Gastroesophageal sphincter (tissue), 4 donors: ENCODE measurements around the gene CIT. TPM values are rescaled to one million over a fixed set of nuclear protein-coding genes. Genes with fewer than 3 reads are reported as not detected.

Experiments
- ATAC-seq: fragments of 150-250 bp; one replicate; pipeline ENCODE4 v1.9.1; 2016; ENCODE audit warnings: mild to moderate bottlenecking, moderate library complexity
- H3K27ac ChIP-seq, 4 donors: fragments of 200-600 bp; sonication (generic) in 3 of 4; 1 replicate in 3 of 4; 2 replicates in 1 of 4; pipeline ENCODE4 v1.5.1; 2016 to 2019
- H3K27me3 ChIP-seq: fragments of 200-600 bp; sonication (generic); one replicate; pipeline ENCODE4 v1.5.1; 2019
- H3K36me3 ChIP-seq, 2 donors: fragments of 200-600 bp; sonication (generic); one replicate each; pipeline ENCODE4 v1.5.1; 2019; ENCODE audit warnings: control low read depth in 1 of 2
- H3K4me1 ChIP-seq, 3 donors: fragments of 200-600 bp; sonication (generic); 1 replicate in 2 of 3; 2 replicates in 1 of 3; pipeline ENCODE4 v1.5.1; 2016 to 2019; ENCODE audit warnings: control low read depth in 2 of 3
- H3K4me3 ChIP-seq, 2 donors: fragments of 200-600 bp; sonication (generic); one replicate each; pipeline ENCODE4 v1.5.1; 2019; ENCODE audit warnings: mild to moderate bottlenecking in 1 of 2, moderate library complexity in 1 of 2
- H3K9me3 ChIP-seq, 3 donors: fragments of 200-600 bp; sonication (generic); one replicate each; pipeline ENCODE4 v1.5.1; 2017 to 2019; ENCODE audit warnings: control low read depth in 2 of 3
- EP300 ChIP-seq: sonication (generic); formaldehyde crosslinking; IDR thresholded peaks from one replicate; pipeline ENCODE4 v1.6.1; 2017; ENCODE audit warnings: antibody characterized with exemption, mild to moderate bottlenecking
- POLR2A ChIP-seq, 2 donors: fragments of 450-650 bp; IDR thresholded peaks; one replicate each; pipeline ENCODE4 v1.6.1; 2017; ENCODE audit warnings: antibody characterized with exemption in 2 of 2, mild to moderate bottlenecking in 2 of 2, moderate library complexity in 1 of 2
- POLR2AphosphoS5 ChIP-seq: sonication (generic); formaldehyde crosslinking; IDR thresholded peaks from one replicate; pipeline ENCODE4 v1.6.1; 2017; ENCODE audit warnings: antibody characterized with exemption
- WGBS, 2 donors: methylation state at CpG; one replicate each; pipeline ENCODE4 v1.1.5; 2018; ENCODE audit warnings: low coverage in 1 of 2; 5-methylcytosine and 5-hydroxymethylcytosine counted together
- total RNA-seq, 4 donors: library from RNA; depleted of rRNA; stranded (reverse); fragments of >200 nt; gene quantifications; one replicate each; pipeline ENCODE4 v1.1.0, GENCODE V29; 2016
- TF ChIP-seq, protein P1 (sequence below), 4 experiments: fragments of 200-600 bp in 2 of 4; fragments of 450-650 bp in 2 of 4; sonication (generic) in 1 of 4; IDR thresholded peaks; one replicate each; pipeline ENCODE4 v1.5.1; 2017 to 2019; ENCODE audit warnings: antibody characterized with exemption in 4 of 4, mild to moderate bottlenecking in 2 of 4, moderate library complexity in 2 of 4

The CIT gene
- total RNA-seq, 4 donors from 2014 or later, result 3.8 to 9.7 (median 6.6) TPM

- WGBS, 2 donors, result 94 to 95% methylated on average over 4 to 6 of the region's 6 CpGs
- no peaks in the 10 kb centered on the region for H3K4me1 ChIP-seq
- H3K36me3 ChIP-seq, result no peaks in the 10 kb centered on the region
- H3K27me3 ChIP-seq, result no peaks in the 10 kb centered on the region
- no peak overlapping the region for H3K27ac ChIP-seq
- TF ChIP-seq, protein P1, sequence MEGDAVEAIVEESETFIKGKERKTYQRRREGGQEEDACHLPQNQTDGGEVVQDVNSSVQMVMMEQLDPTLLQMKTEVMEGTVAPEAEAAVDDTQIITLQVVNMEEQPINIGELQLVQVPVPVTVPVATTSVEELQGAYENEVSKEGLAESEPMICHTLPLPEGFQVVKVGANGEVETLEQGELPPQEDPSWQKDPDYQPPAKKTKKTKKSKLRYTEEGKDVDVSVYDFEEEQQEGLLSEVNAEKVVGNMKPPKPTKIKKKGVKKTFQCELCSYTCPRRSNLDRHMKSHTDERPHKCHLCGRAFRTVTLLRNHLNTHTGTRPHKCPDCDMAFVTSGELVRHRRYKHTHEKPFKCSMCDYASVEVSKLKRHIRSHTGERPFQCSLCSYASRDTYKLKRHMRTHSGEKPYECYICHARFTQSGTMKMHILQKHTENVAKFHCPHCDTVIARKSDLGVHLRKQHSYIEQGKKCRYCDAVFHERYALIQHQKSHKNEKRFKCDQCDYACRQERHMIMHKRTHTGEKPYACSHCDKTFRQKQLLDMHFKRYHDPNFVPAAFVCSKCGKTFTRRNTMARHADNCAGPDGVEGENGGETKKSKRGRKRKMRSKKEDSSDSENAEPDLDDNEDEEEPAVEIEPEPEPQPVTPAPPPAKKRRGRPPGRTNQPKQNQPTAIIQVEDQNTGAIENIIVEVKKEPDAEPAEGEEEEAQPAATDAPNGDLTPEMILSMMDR (IDR thresholded peaks at IDR 0.05), result no peak
- no peak for TF ChIP-seq POLR2A (IDR thresholded peaks at IDR 0.05)
- TF ChIP-seq EP300, result no peak
- TF ChIP-seq POLR2AphosphoS5, result no peak
- no peak overlapping the region for H3K4me3 ChIP-seq
- no peak for ATAC-seq
- no peaks in the 10 kb centered on the region for H3K9me3 ChIP-seq
Observed at GRCh38 chr12:119826661-119827445, 50.3 kb downstream of the CIT start.

- WGBS, 2 donors, result 89 to 93% methylated on average over 7 of the region's 7 CpGs
- H3K27ac ChIP-seq, result no peak overlapping the region
- TF ChIP-seq EP300 (no peak), POLR2AphosphoS5 (no peak), POLR2A (IDR thresholded peaks at IDR 0.05) (no peak)
- TF ChIP-seq, protein P1 (IDR thresholded peaks at IDR 0.05), result no peak
- no peak overlapping the region for H3K4me3 ChIP-seq
- H3K27me3 ChIP-seq, result no peaks in the 10 kb centered on the region
- no peaks in the 10 kb centered on the region for H3K4me1 ChIP-seq
- H3K36me3 ChIP-seq, result no peaks in the 10 kb centered on the region
- ATAC-seq, result no peak
- no peaks in the 10 kb centered on the region for H3K9me3 ChIP-seq
Observed at GRCh38 chr12:119825262-119825661, 51.9 kb downstream of the CIT start.

DNA sequence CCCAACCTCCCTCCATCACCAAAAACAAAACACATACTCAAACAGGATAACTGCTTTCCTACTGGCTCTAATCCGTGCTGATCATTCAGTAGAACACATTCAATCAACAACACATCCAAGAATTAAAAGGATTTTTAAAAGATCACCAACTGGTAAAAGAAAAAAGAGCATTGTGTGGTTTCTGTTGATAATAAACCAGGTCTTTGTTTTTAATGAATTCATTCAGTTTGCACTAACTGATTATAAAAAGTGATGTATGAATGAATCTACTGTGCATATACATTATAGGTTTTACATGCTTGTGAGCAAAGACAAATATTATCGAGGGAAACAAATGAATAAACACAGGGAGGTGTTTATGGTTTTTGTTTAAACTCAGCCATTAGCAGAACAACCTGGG lies 55.1 kb downstream of the CIT start:
- no peak for TF ChIP-seq POLR2AphosphoS5
- no peak for TF ChIP-seq POLR2A (IDR thresholded peaks at IDR 0.05)
- TF ChIP-seq, protein P1 (IDR thresholded peaks at IDR 0.05), result no peak
- no peak for TF ChIP-seq EP300

DNA sequence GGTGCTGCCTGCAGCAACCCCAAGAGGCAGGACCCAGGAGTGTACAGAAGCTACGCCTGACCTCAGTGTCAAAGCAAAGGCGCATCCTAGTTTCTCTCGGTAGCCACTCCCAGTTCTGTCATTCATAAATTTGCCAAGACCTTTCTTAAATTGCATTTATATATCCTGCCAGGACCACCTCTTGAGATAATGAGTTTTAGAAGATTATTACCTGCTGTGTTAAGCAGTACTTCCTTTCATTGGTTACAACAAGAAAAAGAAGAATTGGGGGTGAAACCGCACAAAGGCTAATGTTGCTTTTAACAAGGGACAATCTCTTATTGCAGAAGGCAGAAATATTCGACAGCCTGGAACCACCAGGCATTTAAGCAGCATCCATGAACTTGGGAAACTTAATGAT lies 57.8 kb downstream of the CIT start:
- H3K4me3 ChIP-seq, result no peak overlapping the region
- no peaks in the 10 kb centered on the region for H3K27me3 ChIP-seq
- ATAC-seq, result no peak
- H3K4me1 ChIP-seq, result no peaks in the 10 kb centered on the region
- H3K9me3 ChIP-seq, result no peaks in the 10 kb centered on the region
- H3K36me3 ChIP-seq, result no peaks in the 10 kb centered on the region
- TF ChIP-seq, protein P1 (IDR thresholded peaks at IDR 0.05), result no peak
- TF ChIP-seq EP300 (no peak), POLR2A (IDR thresholded peaks at IDR 0.05) (no peak), POLR2AphosphoS5 (no peak)
- 85 to 91% methylated on average over 2 to 5 of the region's 5 CpGs for WGBS, 2 donors
- H3K27ac ChIP-seq, result no peak overlapping the region

More for the DNA sequence above, 55.1 kb downstream of the CIT start:
- ATAC-seq, result no peak
- H3K27me3 ChIP-seq, result no peaks in the 10 kb centered on the region
- no peaks in the 10 kb centered on the region for H3K36me3 ChIP-seq
- no peaks in the 10 kb centered on the region for H3K4me1 ChIP-seq
- H3K4me3 ChIP-seq, result no peak overlapping the region
- H3K9me3 ChIP-seq, result no peaks in the 10 kb centered on the region
- 64 to 69% methylated on average over 2 of the region's 2 CpGs for WGBS, 2 donors
- no peak overlapping the region for H3K27ac ChIP-seq
